T-helper 2 cell treated with Interferon-gamma antibody and Interleukin-4, amounts not matched to agents 5 μg/mL and 100 μg/mL, for 36 hours (primary cell): ENCODE data around the gene NOL9.
A peak's percentile ranks its signal among the peaks of the same experiment; 100 is the strongest.

ENCODE experiments used
- DNase-seq: peaks from one replicate; pipeline ENCODE4 v3.0.0; 2021; ENCODE audit warnings: low spot score
- H3K27ac Mint-ChIP-seq: one replicate; pipeline ENCODE4 v1.8.0; 2021; ENCODE audit warnings: mild to moderate bottlenecking, mixed read lengths
- H3K27me3 Mint-ChIP-seq: one replicate; pipeline ENCODE4 v1.8.0; 2021; ENCODE audit warnings: low read depth, mixed read lengths
- H3K36me3 Mint-ChIP-seq: one replicate; pipeline ENCODE4 v1.8.0; 2021; ENCODE audit warnings: low read depth, mixed read lengths
- H3K4me1 Mint-ChIP-seq: one replicate; pipeline ENCODE4 v1.8.0; 2021; ENCODE audit warnings: low read depth, mixed read lengths
- H3K4me3 Mint-ChIP-seq: one replicate; pipeline ENCODE4 v1.8.0; 2022; ENCODE audit warnings: mild to moderate bottlenecking, moderate library complexity, mixed read lengths
- H3K9me3 Mint-ChIP-seq: one replicate; pipeline ENCODE4 v1.8.0; 2021; ENCODE audit warnings: mixed read lengths

Gene NOL9

DNA sequence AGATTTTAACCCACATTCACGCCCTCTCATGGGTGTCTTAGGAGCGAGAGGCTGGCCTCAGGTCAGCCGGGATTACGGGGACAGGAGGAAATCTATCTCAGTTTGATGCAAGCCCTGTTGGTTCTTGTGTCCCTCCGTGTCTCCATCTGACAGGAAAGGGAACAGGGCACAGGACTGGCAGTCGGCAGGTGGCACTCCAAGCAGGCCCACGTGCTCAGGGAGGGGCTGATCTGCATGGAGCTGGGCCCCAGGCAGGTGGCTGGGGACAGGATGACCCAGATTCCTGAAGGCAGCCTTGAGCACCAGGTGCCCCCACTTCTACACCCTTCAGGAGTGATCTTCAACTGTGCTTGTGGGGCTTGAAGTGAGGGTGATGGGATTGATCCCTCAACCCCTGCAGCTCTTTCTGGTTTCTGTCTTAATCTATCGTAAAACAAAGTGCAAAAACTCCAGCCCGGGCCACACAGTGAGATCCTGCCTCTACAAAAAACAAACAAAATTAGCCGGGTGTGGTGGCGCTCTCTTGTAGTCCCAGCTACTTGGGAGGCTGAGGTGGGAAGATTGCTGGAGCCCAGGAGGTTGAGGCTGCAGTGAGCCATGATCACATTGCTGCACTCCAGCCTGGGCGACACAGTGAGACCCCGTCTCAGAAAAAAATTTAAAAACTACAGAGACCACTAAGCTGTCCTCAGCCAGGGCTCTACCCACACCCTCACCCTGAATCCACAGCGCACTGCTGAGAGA, 71.1 kb downstream of the NOL9 start:
- no peak overlapping the region for H3K4me3 Mint-ChIP-seq

DNA sequence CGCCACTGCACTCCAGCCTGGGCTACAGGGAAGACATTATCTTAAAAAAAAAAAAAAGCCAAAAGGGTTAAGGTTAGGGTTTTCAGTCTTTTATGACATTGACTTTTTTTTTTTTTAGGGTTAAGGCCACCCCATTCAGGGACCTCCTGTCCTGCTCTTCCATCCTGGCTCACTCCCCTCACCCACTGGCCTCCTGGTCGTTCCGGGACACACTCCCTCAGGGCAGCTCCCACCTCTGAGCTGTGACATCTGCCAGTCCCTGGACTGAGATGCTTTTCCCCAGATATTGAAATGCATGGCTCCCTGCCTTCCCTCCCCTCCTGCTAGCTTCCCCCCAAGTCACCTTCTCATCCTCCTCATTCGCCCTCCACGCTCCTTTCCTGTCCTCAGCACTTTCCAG, 72.5 kb downstream of the NOL9 start:
- H3K4me1 Mint-ChIP-seq = peaks cover 5% of the 10 kb centered on the region
- no peaks in the 10 kb centered on the region for H3K36me3 Mint-ChIP-seq
- H3K4me3 Mint-ChIP-seq = no peak overlapping the region
- H3K27me3 Mint-ChIP-seq = peaks cover 34% of the 10 kb centered on the region
- no peak for DNase-seq
- no peaks in the 10 kb centered on the region for H3K9me3 Mint-ChIP-seq
- no peak overlapping the region for H3K27ac Mint-ChIP-seq

More for the DNA sequence above, 71.1 kb downstream of the NOL9 start:
- peaks cover 44% of the 10 kb centered on the region for H3K27me3 Mint-ChIP-seq
- DNase-seq = no peak
- no peaks in the 10 kb centered on the region for H3K9me3 Mint-ChIP-seq
- no peaks in the 10 kb centered on the region for H3K36me3 Mint-ChIP-seq
- H3K4me1 Mint-ChIP-seq = peaks cover 7% of the 10 kb centered on the region
- H3K27ac Mint-ChIP-seq = no peak overlapping the region

DNA sequence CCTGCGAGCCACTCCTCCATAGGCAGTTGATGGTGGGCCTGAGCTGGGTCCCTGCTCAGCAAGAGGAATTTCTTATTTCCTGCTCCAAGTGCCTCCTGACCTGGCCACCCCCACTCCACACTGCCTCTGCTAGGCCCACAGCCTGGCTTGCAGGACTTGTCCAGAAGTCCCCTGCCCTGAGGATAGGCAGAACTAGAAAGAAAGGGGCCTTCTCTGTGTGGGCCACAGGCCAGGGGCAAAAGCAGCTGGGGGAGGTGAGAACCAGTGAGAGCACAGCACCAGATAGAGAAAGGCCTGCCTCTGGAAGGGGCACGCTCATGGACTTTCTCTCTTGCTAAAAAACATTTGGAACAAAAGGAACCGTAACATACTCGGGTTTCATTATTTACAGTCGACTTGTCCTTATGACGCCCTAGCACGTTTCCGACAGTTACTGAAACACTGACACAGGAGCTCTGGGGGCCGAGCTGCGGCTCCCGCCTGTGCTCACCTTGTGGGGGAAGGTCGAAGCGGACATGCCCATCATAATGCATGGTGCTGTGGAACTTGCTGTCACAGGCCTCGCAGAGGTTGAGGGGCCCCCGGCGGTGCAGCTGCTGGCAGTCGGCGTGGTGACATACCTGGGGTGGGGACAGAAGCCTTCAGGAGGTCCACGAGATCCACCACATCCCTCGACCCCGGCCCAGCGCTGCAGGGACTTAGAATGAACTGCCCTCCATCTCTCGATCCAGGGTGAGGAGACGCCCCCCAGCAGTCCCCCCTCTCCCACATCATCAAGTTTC, 77.1 kb downstream of the NOL9 start:
- Mint-ChIP-seq H3K36me3 (no peaks in the 10 kb centered on the region), H3K27ac (no peak overlapping the region), H3K9me3 (no peaks in the 10 kb centered on the region), H3K4me3 (no peak overlapping the region), H3K27me3 (peaks cover 4% of the 10 kb centered on the region), H3K4me1 (peaks cover 1% of the 10 kb centered on the region)
- no peak for DNase-seq

DNA sequence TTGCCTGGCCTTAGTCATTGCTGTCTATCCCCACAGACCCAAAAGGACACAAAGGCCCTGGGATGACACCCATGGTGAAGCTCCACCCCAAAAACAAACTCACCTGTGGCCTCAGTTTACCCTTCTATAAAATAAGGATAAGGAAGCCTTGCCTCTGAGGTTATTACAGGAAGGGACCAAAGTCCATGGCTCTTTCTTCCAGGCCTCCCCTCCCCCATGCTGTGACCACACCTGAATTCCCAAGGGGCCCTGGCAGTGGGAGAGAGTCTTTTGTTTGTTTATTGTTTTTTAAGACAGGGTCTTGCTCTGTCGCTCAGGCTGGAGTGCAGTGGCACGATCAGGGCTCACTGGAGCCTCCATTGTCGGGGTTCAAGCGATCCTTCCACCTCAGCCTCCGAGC, 77.8 kb downstream of the NOL9 start:
- DNase-seq = no peak
- Mint-ChIP-seq H3K36me3 (no peaks in the 10 kb centered on the region), H3K27me3 (no peaks in the 10 kb centered on the region), H3K4me1 (peaks cover 1% of the 10 kb centered on the region), H3K4me3 (no peak overlapping the region), H3K9me3 (no peaks in the 10 kb centered on the region), H3K27ac (no peak overlapping the region)

DNA sequence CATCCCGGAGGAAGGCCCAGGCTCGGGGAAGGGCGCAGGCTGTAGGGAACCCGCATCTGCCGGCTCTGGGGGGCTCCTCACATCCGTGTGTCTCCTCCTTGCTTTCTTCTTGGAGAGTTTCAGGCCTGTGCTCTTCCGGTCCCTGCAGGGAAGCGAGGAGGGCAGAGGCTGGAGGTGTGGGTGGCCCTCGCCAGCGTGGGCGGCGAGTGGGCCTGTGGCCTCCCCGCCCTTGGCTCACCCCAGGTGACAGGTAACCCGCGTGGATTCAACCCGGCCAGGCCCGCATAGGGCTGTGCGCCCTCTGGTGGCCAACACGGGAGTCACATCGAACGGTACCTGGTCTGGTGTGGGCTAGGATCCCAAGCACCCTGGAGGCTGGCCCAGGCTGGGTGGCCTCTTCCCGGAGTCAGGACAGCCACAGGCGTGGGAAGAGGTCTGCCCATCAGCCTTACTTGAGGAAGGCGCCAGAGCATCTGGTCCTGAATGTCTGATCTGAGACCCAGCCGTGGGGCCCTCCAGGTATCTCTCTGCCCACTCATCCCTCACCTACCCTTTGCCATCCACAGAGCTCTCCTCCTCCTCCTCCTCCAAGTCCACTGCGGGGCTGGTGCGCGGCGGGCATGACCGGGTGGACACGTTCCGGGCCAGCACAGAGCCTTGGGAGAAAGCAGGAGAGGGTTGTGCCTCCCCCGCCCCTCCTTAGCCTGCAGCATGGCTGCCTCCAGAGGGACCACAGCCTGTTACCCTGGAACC, 78.8 kb downstream of the NOL9 start:
- Mint-ChIP-seq H3K4me1 (peaks cover 1% of the 10 kb centered on the region), H3K27me3 (no peaks in the 10 kb centered on the region), H3K36me3 (no peaks in the 10 kb centered on the region), H3K4me3 (no peak overlapping the region), H3K9me3 (no peaks in the 10 kb centered on the region), H3K27ac (no peak overlapping the region)
- peak; percentile 60 for DNase-seq

DNA sequence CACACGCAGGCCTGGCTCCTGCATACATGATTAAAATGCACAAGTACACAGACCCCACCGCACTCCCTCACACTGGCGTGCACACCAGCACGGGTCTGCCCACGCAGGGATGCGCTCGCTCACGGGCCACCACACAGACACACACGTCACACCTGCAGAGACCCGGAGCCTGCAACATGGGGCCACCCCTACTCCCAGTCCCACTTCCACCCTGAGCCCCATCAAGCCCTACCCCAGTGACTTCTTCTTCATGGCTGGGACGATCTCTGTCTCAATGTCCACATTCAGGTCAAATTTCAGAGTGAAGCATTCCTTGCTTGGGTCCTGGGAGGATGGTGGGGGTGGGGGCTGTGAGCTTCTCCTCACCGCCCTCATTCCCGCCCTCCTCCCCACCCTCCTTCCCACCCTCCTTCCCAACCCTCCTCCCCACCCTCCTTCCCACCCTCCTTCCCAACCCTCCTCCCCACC, 79.5 kb downstream of the NOL9 start:
- H3K9me3 Mint-ChIP-seq = no peaks in the 10 kb centered on the region
- H3K27ac Mint-ChIP-seq = no peak overlapping the region
- H3K4me3 Mint-ChIP-seq = no peak overlapping the region
- H3K4me1 Mint-ChIP-seq = peaks cover 1% of the 10 kb centered on the region
- H3K27me3 Mint-ChIP-seq = no peaks in the 10 kb centered on the region
- H3K36me3 Mint-ChIP-seq = no peaks in the 10 kb centered on the region
- DNase-seq = no peak

DNA sequence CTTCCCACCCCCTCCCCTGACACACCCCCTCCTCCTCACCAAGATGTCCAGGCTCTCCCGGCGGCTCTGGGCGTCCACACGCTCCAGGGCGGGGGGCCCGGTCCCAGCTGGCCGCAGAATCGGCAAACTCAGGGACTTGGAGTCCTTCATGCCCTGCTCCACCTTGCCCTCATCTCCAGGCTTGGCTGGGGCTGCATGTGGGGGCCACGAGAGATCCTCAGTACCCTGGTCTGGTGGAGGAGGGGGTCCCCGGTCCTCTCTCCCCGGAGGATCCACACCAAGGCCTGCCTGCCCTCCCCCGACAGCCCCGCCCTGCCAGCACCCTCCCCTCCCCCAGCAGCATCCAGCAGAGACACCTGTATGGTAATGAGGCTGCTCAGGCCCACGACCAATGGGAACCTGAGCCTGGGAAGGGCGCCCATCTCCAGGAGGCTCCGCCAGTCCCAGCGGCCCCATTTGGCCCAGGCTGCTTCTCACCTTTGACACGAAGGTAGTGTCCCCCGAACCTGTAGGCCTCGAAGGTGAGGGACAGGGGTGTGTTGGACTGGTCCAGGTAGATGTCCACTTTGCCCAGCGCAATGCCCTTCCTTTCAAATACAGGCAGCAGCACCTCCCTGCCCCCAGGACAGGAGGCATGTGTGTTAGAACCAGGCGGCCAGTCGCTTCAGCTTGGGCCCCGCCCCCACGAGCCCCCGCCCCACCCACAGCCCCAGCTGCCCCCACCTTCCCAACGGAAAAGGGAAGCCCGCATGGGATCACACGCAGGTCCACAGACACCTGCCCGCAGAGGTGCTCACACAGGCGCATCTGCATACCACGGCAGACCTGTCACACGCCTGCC, 80.1 kb downstream of the NOL9 start:
- Mint-ChIP-seq H3K27ac (no peak overlapping the region), H3K9me3 (no peaks in the 10 kb centered on the region)

DNA sequence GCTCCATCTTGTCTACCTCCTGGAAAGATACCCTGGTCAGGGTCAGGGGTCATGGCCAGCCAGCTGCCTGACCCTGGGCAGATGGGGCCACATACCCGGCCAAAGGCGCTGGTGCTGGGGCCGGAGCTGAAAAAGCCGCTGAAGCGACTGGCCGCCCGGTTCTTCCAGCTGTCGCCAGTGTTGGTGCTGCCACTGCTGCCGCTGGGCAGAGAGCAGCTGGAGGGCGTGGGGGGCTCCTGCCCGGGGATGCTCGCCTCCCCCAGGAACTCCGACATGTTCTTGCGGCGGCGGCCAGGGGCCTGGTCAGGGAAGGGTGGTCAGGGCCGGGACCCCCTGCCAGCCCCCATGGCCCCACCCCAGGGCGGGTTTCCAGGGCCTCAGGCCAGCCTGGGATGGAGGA, 81.2 kb downstream of the NOL9 start:
- Mint-ChIP-seq H3K4me3 (no peak overlapping the region), H3K9me3 (no peaks in the 10 kb centered on the region), H3K36me3 (no peaks in the 10 kb centered on the region), H3K27me3 (no peaks in the 10 kb centered on the region), H3K4me1 (peaks cover 1% of the 10 kb centered on the region), H3K27ac (no peak overlapping the region)
- no peak for DNase-seq

More for the DNA sequence above, 80.1 kb downstream of the NOL9 start:
- Mint-ChIP-seq H3K27me3 (no peaks in the 10 kb centered on the region), H3K4me3 (no peak overlapping the region), H3K36me3 (no peaks in the 10 kb centered on the region), H3K4me1 (peaks cover 1% of the 10 kb centered on the region)
- DNase-seq = no peak

DNA sequence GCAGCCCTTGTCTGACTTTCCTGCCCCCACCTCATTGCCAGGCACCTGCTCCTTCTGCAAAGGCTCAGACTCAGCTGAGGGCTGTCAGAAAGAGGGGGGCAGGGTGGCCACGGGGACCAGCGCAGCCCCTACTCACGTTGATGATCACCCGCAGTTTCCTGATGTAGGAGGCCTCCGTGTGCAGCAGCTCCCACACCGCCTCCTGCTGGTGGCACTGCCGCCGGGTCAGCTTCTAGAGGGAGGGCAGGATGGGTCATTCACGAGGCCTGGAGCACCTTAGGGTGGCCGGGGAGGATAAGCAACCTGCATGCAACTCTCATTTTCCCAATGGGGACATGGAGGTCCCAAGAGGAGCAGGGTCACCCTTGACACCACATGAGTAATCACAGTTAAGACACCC, 81.9 kb downstream of the NOL9 start:
- H3K36me3 Mint-ChIP-seq = no peaks in the 10 kb centered on the region
- H3K4me1 Mint-ChIP-seq = peaks cover 1% of the 10 kb centered on the region
- no peaks in the 10 kb centered on the region for H3K9me3 Mint-ChIP-seq
- DNase-seq = no peak
- no peak overlapping the region for H3K4me3 Mint-ChIP-seq
- no peaks in the 10 kb centered on the region for H3K27me3 Mint-ChIP-seq
- no peak overlapping the region for H3K27ac Mint-ChIP-seq

DNA sequence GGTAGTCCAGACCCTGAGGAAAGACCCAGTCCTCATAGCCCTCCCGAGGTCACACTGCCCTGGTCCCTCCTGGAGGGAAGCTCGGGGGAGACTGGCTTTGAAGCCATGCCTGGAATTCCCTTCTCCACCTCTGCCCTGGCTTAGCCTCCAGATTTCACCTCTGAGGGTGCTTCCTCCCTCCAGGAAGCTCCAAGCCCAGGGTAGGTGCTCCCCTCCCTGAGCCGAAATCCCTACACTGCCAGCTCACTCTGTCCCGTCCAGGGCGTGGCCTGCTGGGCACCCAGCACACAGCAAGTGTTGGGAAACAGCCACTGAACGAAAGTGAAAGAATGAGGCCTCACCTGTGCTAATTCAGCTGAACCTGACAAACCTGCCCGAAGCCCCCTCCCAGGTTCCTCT, 82.3 kb downstream of the NOL9 start:
- no peak for DNase-seq
- Mint-ChIP-seq H3K4me1 (peaks cover 1% of the 10 kb centered on the region), H3K9me3 (no peaks in the 10 kb centered on the region), H3K27ac (no peak overlapping the region), H3K27me3 (no peaks in the 10 kb centered on the region), H3K4me3 (no peak overlapping the region), H3K36me3 (no peaks in the 10 kb centered on the region)
